Measurements from ENCODE around the gene ADAMTSL2. TPM values are rescaled to one million over a fixed set of nuclear protein-coding genes. Genes with fewer than 3 reads are reported as not detected.

ADAMTSL2 gene
- total and polyA plus RNA-seq, 2 experiments from 2014 or later, result 1.5 to 2.2 TPM

- H3K4me3 ChIP-seq, result no peak overlapping the region
- H3K4me1 ChIP-seq (ENCODE audit: insufficient read depth), result peaks cover 7% of the 10 kb centered on the region
- H3K27ac ChIP-seq, result no peak overlapping the region
- H3K27me3 ChIP-seq, result no peaks in the 10 kb centered on the region
- no peaks in the 10 kb centered on the region for H3K9me3 ChIP-seq (ENCODE audit: low read depth)
- no peaks in the 10 kb centered on the region for H3K79me2 ChIP-seq
- H3K9me2 ChIP-seq (replicated peaks; ENCODE audit: insufficient read depth), result no peaks in the 10 kb centered on the region
- H4K20me1 ChIP-seq (ENCODE audit: insufficient read depth, poor library complexity, severe bottlenecking), result no peaks in the 10 kb centered on the region
- WGBS (ENCODE audit: low lambda C conversion rate, missing lambda C conversion rate), result 92% methylated on average over 18 of the region's 18 CpGs
- H2AFZ ChIP-seq, result no peak overlapping the region
- no peak for DNase-seq (ENCODE audit: low spot score)
- no peaks in the 10 kb centered on the region for H3K36me3 ChIP-seq (replicated peaks; ENCODE audit: insufficient read depth, low read depth)
- TF ChIP-seq EZH2phosphoT487 (IDR thresholded peaks at IDR 0.05; ENCODE audit: low read depth, severe bottlenecking, unreplicated experiment) (no peak), CTCF (IDR thresholded peaks at IDR 0.05; ENCODE audit: poor library complexity) (no peak), EZH2 (IDR thresholded peaks at IDR 0.05; ENCODE audit: borderline replicate concordance) (no peak)
- H3K4me2 ChIP-seq, result no peak overlapping the region
Observed at GRCh38 chr9:133488686-133489252, 45.7 kb upstream of the ADAMTSL2 start.

GRCh38 chr9:133489253-133490190 is 45.0 kb upstream of the ADAMTSL2 start:
- no peak overlapping the region for H2AFZ ChIP-seq
- H4K20me1 ChIP-seq (ENCODE audit: insufficient read depth, poor library complexity, severe bottlenecking), result no peaks in the 10 kb centered on the region
- peaks cover 6% of the 10 kb centered on the region for H3K4me1 ChIP-seq (ENCODE audit: insufficient read depth)
- no peak overlapping the region for H3K27ac ChIP-seq
- WGBS (ENCODE audit: low lambda C conversion rate, missing lambda C conversion rate), result 74% methylated on average over 19 of the region's 19 CpGs
- H3K9me2 ChIP-seq (replicated peaks; ENCODE audit: insufficient read depth), result no peaks in the 10 kb centered on the region
- H3K9me3 ChIP-seq (ENCODE audit: low read depth), result no peaks in the 10 kb centered on the region
- H3K79me2 ChIP-seq, result no peaks in the 10 kb centered on the region
- H3K4me2 ChIP-seq, result no peak overlapping the region
- no peak for DNase-seq (ENCODE audit: low spot score)
- TF ChIP-seq CTCF (IDR thresholded peaks at IDR 0.05; ENCODE audit: poor library complexity) (no peak), EZH2phosphoT487 (IDR thresholded peaks at IDR 0.05; ENCODE audit: low read depth, severe bottlenecking, unreplicated experiment) (no peak), EZH2 (IDR thresholded peaks at IDR 0.05; ENCODE audit: borderline replicate concordance) (no peak)
- H3K27me3 ChIP-seq, result no peaks in the 10 kb centered on the region
- no peak overlapping the region for H3K4me3 ChIP-seq
- H3K36me3 ChIP-seq (replicated peaks; ENCODE audit: insufficient read depth, low read depth), result no peaks in the 10 kb centered on the region

- Histone ChIP-seq H3K36me3 (replicated peaks; ENCODE audit: insufficient read depth, low read depth) (no peaks in the 10 kb centered on the region), H3K27ac (no peak overlapping the region), H3K4me3 (no peak overlapping the region), H3K79me2 (no peaks in the 10 kb centered on the region), H3K4me2 (no peak overlapping the region), H3K9me3 (ENCODE audit: low read depth) (no peaks in the 10 kb centered on the region), H4K20me1 (ENCODE audit: insufficient read depth, poor library complexity, severe bottlenecking) (no peaks in the 10 kb centered on the region), H3K4me1 (ENCODE audit: insufficient read depth) (peaks cover 5% of the 10 kb centered on the region), H3K9me2 (replicated peaks; ENCODE audit: insufficient read depth) (no peaks in the 10 kb centered on the region), H2AFZ (no peak overlapping the region), H3K27me3 (no peaks in the 10 kb centered on the region)
- no peak for TF ChIP-seq CTCF (IDR thresholded peaks at IDR 0.05; ENCODE audit: poor library complexity)
- no peak for TF ChIP-seq EZH2 (IDR thresholded peaks at IDR 0.05; ENCODE audit: borderline replicate concordance)
- no peak for TF ChIP-seq EZH2phosphoT487 (IDR thresholded peaks at IDR 0.05; ENCODE audit: low read depth, severe bottlenecking, unreplicated experiment)
- WGBS (ENCODE audit: low lambda C conversion rate, missing lambda C conversion rate), result 82% methylated on average over 13 of the region's 13 CpGs
- DNase-seq (ENCODE audit: low spot score), result no peak
Observed at GRCh38 chr9:133490201-133490681, 44.3 kb upstream of the ADAMTSL2 start.

Data from hepatocyte (in vitro differentiated cells).